ENCODE data around the gene DCAF8.

- TF ChIP-seq CTCF (IDR thresholded peaks at IDR 0.05) = no peak
- TF ChIP-seq POLR2A (IDR thresholded peaks at IDR 0.05) = no peak
- no peak for TF ChIP-seq EP300 (IDR thresholded peaks at IDR 0.05)
- TF ChIP-seq POLR2AphosphoS5 (IDR thresholded peaks at IDR 0.05) = no peak
Measured at GRCh38 chr1:160226623-160227022, 35.7 kb downstream of the DCAF8 start.
